Left ventricle myocardium inferior (tissue), 1 donor: Measurements from ENCODE around the gene HEXD. TPM values are rescaled to one million over a fixed set of nuclear protein-coding genes. Genes with fewer than 3 reads are reported as not detected.
A peak's percentile ranks its signal among the peaks of the same experiment; 100 is the strongest.

Source experiments
- DNase-seq: peaks from one replicate; pipeline ENCODE4 v3.0.0-alpha.2; 2020
- H3K27ac ChIP-seq: fragments of 200-600 bp; replicated peaks from 2 replicates; pipeline ENCODE4 v1.8.0; 2021
- H3K27me3 ChIP-seq: fragments of 200-600 bp; 2 replicates; pipeline ENCODE4 v1.8.0; 2021; ENCODE audit warnings: low read depth
- H3K36me3 ChIP-seq: fragments of 200-600 bp; 2 replicates; pipeline ENCODE4 v1.8.0; 2021
- H3K4me1 ChIP-seq: fragments of 200-600 bp; 2 replicates; pipeline ENCODE4 v1.8.0; 2021
- H3K4me3 ChIP-seq: fragments of 200-600 bp; 2 replicates; pipeline ENCODE4 v1.8.0; 2021; ENCODE audit warnings: mild to moderate bottlenecking, moderate library complexity
- H3K9me3 ChIP-seq: fragments of 200-600 bp; replicated peaks from 2 replicates; pipeline ENCODE4 v1.8.0; 2021
- CTCF ChIP-seq: fragments of 200-600 bp; IDR thresholded peaks from 2 replicates; pipeline ENCODE4 v1.8.0; 2021; ENCODE audit warnings: antibody characterized with exemption, mild to moderate bottlenecking, borderline replicate concordance
- intact Hi-C: fragments of 100-400 bp; cut with micrococcal nuclease; formaldehyde crosslinking; loops from one replicate; pipeline ENCODE4 v1.11.0; 2022
- total RNA-seq: library from RNA; stranded (reverse); fragmentation: NEBNext Ultra II Directional; extraction: Animal tissue kit (Norgen Biotek cat#: 25700); gene quantifications from one replicate; pipeline ENCODE4 v1.2.1, GENCODE V29; 2021
- donor health status: DM: no; HTN: yes; CAD: no; lungs with severe emphysema.

HEXD gene
- total RNA-seq, 1 donor from 2014 or later: 14.1 TPM

GRCh38 chr17:82382933-82383255 is 35.3 kb upstream of the HEXD start:
- TF ChIP-seq CTCF: no peak
- Histone ChIP-seq H3K27ac (no peak overlapping the region), H3K4me1 (peaks cover 40% of the 10 kb centered on the region), H3K4me3 (no peak overlapping the region), H3K9me3 (no peaks in the 10 kb centered on the region), H3K27me3 (peaks cover 75% of the 10 kb centered on the region), H3K36me3 (no peaks in the 10 kb centered on the region)
- no peak for DNase-seq
- intact Hi-C loops: no loop called here

GRCh38 chr17:82383411-82383810 is 34.7 kb upstream of the HEXD start:
- no peak overlapping the region for H3K4me3 ChIP-seq
- TF ChIP-seq CTCF: no peak
- H3K27ac ChIP-seq: no peak overlapping the region
- no peaks in the 10 kb centered on the region for H3K9me3 ChIP-seq
- intact Hi-C loops: no loop called here
- peaks cover 45% of the 10 kb centered on the region for H3K4me1 ChIP-seq
- DNase-seq: no peak
- no peaks in the 10 kb centered on the region for H3K36me3 ChIP-seq
- peaks cover 69% of the 10 kb centered on the region for H3K27me3 ChIP-seq

GRCh38 chr17:82384051-82384729 is 34.0 kb upstream of the HEXD start:
- no peaks in the 10 kb centered on the region for H3K9me3 ChIP-seq

DNA sequence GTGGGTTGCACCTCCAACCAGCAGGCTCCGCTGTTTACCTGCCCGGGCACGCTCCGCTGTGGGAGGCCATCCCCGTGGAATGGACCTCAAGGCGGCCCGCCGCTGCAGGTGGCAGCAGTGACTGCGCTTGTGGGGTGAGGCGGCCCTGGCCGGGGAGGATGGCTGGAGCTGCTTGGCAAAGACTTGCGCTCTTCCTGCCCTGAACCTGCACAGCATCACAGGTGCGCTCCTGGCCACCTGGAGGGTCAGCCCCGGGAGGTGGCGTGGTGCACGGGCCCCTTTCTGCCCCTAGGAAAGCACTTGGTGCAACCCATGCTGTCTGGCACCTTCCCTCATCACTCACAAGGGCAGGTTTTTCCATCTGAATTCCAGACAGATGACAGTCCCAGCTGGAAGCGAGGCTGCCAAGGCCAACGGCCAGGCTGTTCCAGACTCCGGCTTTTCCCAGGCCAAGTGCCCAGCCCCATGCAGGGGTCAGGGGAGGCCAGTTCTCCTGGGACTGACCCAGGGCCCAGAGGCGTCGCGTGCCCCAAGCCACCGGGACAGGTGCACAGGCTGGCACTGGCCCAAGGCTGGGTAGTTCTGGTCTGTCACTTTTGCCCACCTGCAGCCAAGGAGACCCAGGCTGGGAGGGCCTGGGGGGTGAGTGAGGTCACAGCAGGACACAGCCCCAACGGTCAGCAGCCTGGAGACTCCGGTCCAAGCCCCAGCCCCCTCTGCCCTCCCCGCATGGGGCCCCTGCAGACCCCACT is 33.2 kb upstream of the HEXD start:
- DNase-seq: peak; percentile 79
- no peaks in the 10 kb centered on the region for H3K36me3 ChIP-seq
- no peaks in the 10 kb centered on the region for H3K9me3 ChIP-seq
- H3K4me3 ChIP-seq: no peak overlapping the region
- TF ChIP-seq CTCF: no peak
- peaks cover 54% of the 10 kb centered on the region for H3K27me3 ChIP-seq
- H3K4me1 ChIP-seq: peaks cover 41% of the 10 kb centered on the region
- intact Hi-C loops: no loop called here
- H3K27ac ChIP-seq: peak overlapping the region; percentile 77

More at GRCh38 chr17:82384051-82384729, 34.0 kb upstream of the HEXD start:
- TF ChIP-seq CTCF: no peak
- H3K36me3 ChIP-seq: no peaks in the 10 kb centered on the region
- H3K4me3 ChIP-seq: no peak overlapping the region
- no peak for DNase-seq
- H3K27ac ChIP-seq: peak overlapping the region; percentile 77
- intact Hi-C loops: no loop called here
- peaks cover 45% of the 10 kb centered on the region for H3K4me1 ChIP-seq
- peaks cover 62% of the 10 kb centered on the region for H3K27me3 ChIP-seq

DNA sequence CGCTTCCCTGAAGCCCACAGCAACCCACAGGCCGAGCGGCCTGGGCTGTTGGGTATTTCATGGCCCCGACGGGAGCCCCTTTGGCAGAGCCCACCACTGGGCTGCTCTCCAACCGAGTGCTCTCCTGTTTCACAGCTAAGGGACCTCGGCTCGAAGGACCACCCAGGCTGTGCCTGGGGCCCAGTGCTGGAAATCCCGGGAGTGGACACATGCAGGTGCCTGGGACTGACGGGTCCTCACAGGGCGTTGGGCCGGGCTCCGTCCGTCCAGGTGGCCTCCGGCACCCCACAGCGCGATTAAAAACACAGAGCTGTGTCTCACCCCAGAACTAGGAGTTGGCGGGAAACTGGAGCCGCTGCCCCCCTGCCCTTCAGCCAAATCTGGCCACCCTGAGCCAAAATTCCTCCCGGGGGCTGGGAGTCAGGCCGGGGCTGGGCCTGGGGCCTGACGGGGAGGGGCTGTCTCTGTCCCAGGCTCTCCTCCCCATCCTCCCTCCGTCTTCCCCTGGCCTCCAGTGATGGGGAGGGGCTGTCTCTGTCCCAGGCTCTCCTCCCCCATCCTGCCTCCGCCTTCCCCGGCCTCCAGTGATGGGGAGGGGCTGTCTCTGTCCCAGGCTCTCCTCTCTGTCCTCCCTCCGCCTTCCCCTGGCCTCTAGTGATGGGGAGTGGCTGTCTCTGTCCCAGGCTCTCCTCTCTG is 32.4 kb upstream of the HEXD start:
- TF ChIP-seq CTCF: no peak
- peaks cover 47% of the 10 kb centered on the region for H3K27me3 ChIP-seq
- H3K27ac ChIP-seq: peak overlapping the region; percentile 77
- H3K36me3 ChIP-seq: no peaks in the 10 kb centered on the region
- no peaks in the 10 kb centered on the region for H3K9me3 ChIP-seq
- DNase-seq: peak; percentile 33
- intact Hi-C loops: no loop called here
- no peak overlapping the region for H3K4me3 ChIP-seq
- H3K4me1 ChIP-seq: peaks cover 38% of the 10 kb centered on the region
